ENCODE data around the gene ATCAY.

DNA sequence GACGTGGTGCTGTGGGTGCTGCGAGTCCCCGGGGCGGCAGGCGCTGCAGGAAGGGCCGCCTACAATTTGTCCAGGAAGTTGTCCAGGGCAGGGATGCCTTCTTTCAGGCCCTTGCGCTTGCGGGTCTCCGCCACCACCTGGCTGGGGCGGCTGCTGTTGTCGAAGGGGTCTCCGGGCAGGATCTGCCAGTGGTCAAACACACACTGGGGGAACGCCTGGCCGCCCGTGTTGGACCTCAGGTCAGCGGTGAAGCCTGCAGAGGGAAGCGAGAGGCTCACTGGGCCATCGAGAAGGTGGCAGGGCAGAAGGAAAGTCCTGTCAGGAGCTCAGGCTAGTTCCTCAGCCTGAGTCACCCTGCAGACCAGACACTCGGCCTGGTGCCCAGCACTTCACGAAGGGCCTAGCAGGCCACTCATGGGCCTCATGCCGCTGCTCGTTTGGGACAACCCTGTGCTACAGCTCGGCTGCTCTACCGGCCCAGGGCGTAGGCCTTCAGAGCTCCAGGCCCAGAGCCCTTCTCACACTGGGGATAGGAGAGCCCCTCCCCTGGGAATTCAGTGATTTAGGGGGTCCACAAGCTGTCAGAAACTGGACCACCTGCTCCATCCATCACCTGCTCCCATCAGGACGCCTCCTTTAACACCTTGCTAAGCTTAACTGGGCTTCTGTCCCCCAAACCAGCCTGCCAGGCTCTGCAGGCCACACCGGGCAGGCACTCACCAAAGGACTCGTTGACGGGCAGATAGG lies 96.2 kb downstream of the ATCAY start:
- TF ChIP-seq, protein P1, sequence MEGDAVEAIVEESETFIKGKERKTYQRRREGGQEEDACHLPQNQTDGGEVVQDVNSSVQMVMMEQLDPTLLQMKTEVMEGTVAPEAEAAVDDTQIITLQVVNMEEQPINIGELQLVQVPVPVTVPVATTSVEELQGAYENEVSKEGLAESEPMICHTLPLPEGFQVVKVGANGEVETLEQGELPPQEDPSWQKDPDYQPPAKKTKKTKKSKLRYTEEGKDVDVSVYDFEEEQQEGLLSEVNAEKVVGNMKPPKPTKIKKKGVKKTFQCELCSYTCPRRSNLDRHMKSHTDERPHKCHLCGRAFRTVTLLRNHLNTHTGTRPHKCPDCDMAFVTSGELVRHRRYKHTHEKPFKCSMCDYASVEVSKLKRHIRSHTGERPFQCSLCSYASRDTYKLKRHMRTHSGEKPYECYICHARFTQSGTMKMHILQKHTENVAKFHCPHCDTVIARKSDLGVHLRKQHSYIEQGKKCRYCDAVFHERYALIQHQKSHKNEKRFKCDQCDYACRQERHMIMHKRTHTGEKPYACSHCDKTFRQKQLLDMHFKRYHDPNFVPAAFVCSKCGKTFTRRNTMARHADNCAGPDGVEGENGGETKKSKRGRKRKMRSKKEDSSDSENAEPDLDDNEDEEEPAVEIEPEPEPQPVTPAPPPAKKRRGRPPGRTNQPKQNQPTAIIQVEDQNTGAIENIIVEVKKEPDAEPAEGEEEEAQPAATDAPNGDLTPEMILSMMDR (IDR thresholded peaks at IDR 0.05 in 4 of 5, conservative IDR thresholded peaks at IDR 0.05 in 1 of 5) = no peak
- no peak for TF ChIP-seq POLR2A (IDR thresholded peaks at IDR 0.05)

Data from gastrocnemius medialis (tissue), 4 donors.